WTC11 (cell line): ENCODE data around the gene SMIM10L2A. TPM values are rescaled to one million over a fixed set of nuclear protein-coding genes. Genes with fewer than 3 reads are reported as not detected.

Experiments
- ATAC-seq: fragments of 200-7000 bp; cut with Tn5 transposase; 2 replicates; pipeline ENCODE4 v1.10.0; 2021; ENCODE audit warnings: mild to moderate bottlenecking, moderate library complexity
- CTCF ChIA-PET: fragments of 300-600 bp; sonication (Branson Sonifier 250); formaldehyde crosslinking; loops from one replicate; lab custom pipeline; 2021; ENCODE audit warnings: antibody characterized with exemption; lab: Charles Lee
- POLR2A ChIA-PET: fragments of 350-600 bp; sonication (Branson Sonifier 250); formaldehyde crosslinking; loops from one replicate; lab custom pipeline; 2021; ENCODE audit warnings: antibody characterized with exemption; lab: Charles Lee
- DNase-seq: peaks from one replicate; pipeline ENCODE4 v3.0.0; 2021; ENCODE audit warnings: low spot score
- H3K27ac Mint-ChIP-seq: 2 replicates; pipeline ENCODE4 v1.8.0; 2021; ENCODE audit warnings: mixed read lengths
- H3K27me3 Mint-ChIP-seq: 2 replicates; pipeline ENCODE4 v1.8.0; 2021; ENCODE audit warnings: low read depth, mild to moderate bottlenecking, moderate library complexity, mixed read lengths
- H3K36me3 Mint-ChIP-seq: 2 replicates; pipeline ENCODE4 v1.8.0; 2021; ENCODE audit warnings: mixed read lengths
- H3K4me1 Mint-ChIP-seq: 2 replicates; pipeline ENCODE4 v1.8.0; 2022; ENCODE audit warnings: mixed read lengths
- H3K4me3 Mint-ChIP-seq: 2 replicates; pipeline ENCODE4 v1.8.0; 2021; ENCODE audit warnings: mild to moderate bottlenecking, moderate library complexity, mixed read lengths
- H3K9me3 Mint-ChIP-seq: 2 replicates; pipeline ENCODE4 v1.8.0; 2021; ENCODE audit warnings: mixed read lengths
- E2F4 ChIP-seq: sonication (generic); formaldehyde crosslinking; IDR thresholded peaks from 2 replicates; pipeline ENCODE4 v1.8.1; 2022; ENCODE audit warnings: low read depth, mild to moderate bottlenecking, moderate library complexity, missing genetic modification reagents, borderline replicate concordance
- EMX1 ChIP-seq: fragments of 250-450 bp; sonication (Bioruptor Pico); IDR thresholded peaks from 2 replicates; pipeline ENCODE4 v1.8.0; 2021; ENCODE audit warnings: mild to moderate bottlenecking
- ESRRA ChIP-seq: sonication (generic); formaldehyde crosslinking; IDR thresholded peaks from 2 replicates; pipeline ENCODE4 v1.8.1; 2022; ENCODE audit warnings: mild to moderate bottlenecking, missing genetic modification reagents, borderline replicate concordance
- GABPB1 ChIP-seq: sonication (generic); formaldehyde crosslinking; IDR thresholded peaks from 2 replicates; pipeline ENCODE4 v1.8.1; 2023; ENCODE audit warnings: mild to moderate bottlenecking, missing genetic modification reagents
- IRF2 ChIP-seq: sonication (generic); formaldehyde crosslinking; IDR thresholded peaks from 2 replicates; pipeline ENCODE4 v1.8.0; 2022; ENCODE audit warnings: low read depth, missing genetic modification reagents, borderline replicate concordance
- MLX ChIP-seq: sonication (generic); formaldehyde crosslinking; IDR thresholded peaks from 2 replicates; pipeline ENCODE4 v1.8.1; 2023; ENCODE audit warnings: mild to moderate bottlenecking, missing genetic modification reagents, moderate library complexity
- NFYB ChIP-seq: sonication (generic); formaldehyde crosslinking; conservative IDR thresholded peaks from 2 replicates; pipeline ENCODE4 v1.8.0; 2022; ENCODE audit warnings: low read depth, missing genetic modification reagents
- NR3C1 ChIP-seq: sonication (generic); formaldehyde crosslinking; conservative IDR thresholded peaks from 2 replicates; pipeline ENCODE4 v1.8.1; 2023; ENCODE audit warnings: low read depth, mild to moderate bottlenecking, missing genetic modification reagents
- STAT6 ChIP-seq: sonication (generic); formaldehyde crosslinking; conservative IDR thresholded peaks from 2 replicates; pipeline ENCODE4 v1.8.1; 2023; ENCODE audit warnings: mild to moderate bottlenecking, low read depth, missing genetic modification reagents, moderate library complexity
- USF2 ChIP-seq: sonication (generic); formaldehyde crosslinking; IDR thresholded peaks from 2 replicates; pipeline ENCODE4 v1.8.1; 2023; ENCODE audit warnings: mild to moderate bottlenecking, missing genetic modification reagents, moderate library complexity
- ZBTB21 ChIP-seq: sonication (generic); formaldehyde crosslinking; IDR thresholded peaks from 2 replicates; pipeline ENCODE4 v1.8.1; 2023; ENCODE audit warnings: mild to moderate bottlenecking, missing genetic modification reagents, borderline replicate concordance
- ZNF138 ChIP-seq: sonication (generic); formaldehyde crosslinking; conservative IDR thresholded peaks from 2 replicates; pipeline ENCODE4 v1.8.1; 2022; ENCODE audit warnings: mild to moderate bottlenecking, moderate library complexity, missing genetic modification reagents
- ZNF232 ChIP-seq: sonication (generic); formaldehyde crosslinking; IDR thresholded peaks from 2 replicates; pipeline ENCODE4 v1.8.0; 2022; ENCODE audit warnings: mild to moderate bottlenecking, missing genetic modification reagents
- ZNF263 ChIP-seq: sonication (generic); formaldehyde crosslinking; IDR thresholded peaks from 2 replicates; pipeline ENCODE4 v1.8.1; 2022; ENCODE audit warnings: low read depth, mild to moderate bottlenecking, moderate library complexity, missing genetic modification reagents
- ZNF281 ChIP-seq: sonication (generic); formaldehyde crosslinking; IDR thresholded peaks from 2 replicates; pipeline ENCODE4 v1.8.0; 2023; ENCODE audit warnings: mild to moderate bottlenecking, missing genetic modification reagents
- ZNF317 ChIP-seq: sonication (generic); formaldehyde crosslinking; IDR thresholded peaks from 2 replicates; pipeline ENCODE4 v1.8.1; 2023; ENCODE audit warnings: low read depth, mild to moderate bottlenecking, moderate library complexity, missing genetic modification reagents, borderline replicate concordance
- ZNF423 ChIP-seq: fragments of 250-450 bp; sonication (Bioruptor Pico); IDR thresholded peaks from 2 replicates; pipeline ENCODE4 v2.1.2; 2022; ENCODE audit warnings: mild to moderate bottlenecking, moderate library complexity
- ZNF425 ChIP-seq: fragments of 250-450 bp; sonication (Bioruptor Pico); conservative IDR thresholded peaks from 2 replicates; pipeline ENCODE4 v1.9.0; 2021; ENCODE audit warnings: mild to moderate bottlenecking
- ZSCAN18 ChIP-seq: fragments of 250-450 bp; sonication (Bioruptor Pico); IDR thresholded peaks from 2 replicates; pipeline ENCODE4 v2.1.2; 2022; ENCODE audit warnings: mild to moderate bottlenecking, moderate library complexity
- total RNA-seq: library from RNA; stranded (reverse); gene quantifications from 3 replicates; pipeline ENCODE4 v1.2.3, GENCODE V29; 2021

Gene SMIM10L2A
- total RNA-seq, 1 experiment from 2014 or later, result 4.7 TPM

- Mint-ChIP-seq H3K27ac (no peak overlapping the region), H3K4me1 (peaks cover 20% of the 10 kb centered on the region), H3K9me3 (0 out of 2 replicates have a peak, but pooled peaks cover 4% of the 10 kb centered on the region), H3K4me3 (no peak overlapping the region), H3K27me3 (no peaks in the 10 kb centered on the region), H3K36me3 (no peaks in the 10 kb centered on the region)
- TF ChIP-seq USF2 (CRISPR knock-in tag), result no peak
- TF ChIP-seq GABPB1 (CRISPR knock-in tag), result no peak
- no peak for TF ChIP-seq STAT6 (CRISPR knock-in tag)
- TF ChIP-seq ZBTB21 (CRISPR knock-in tag), result no peak
- no peak for TF ChIP-seq ZNF232
- no peak for TF ChIP-seq ZNF138 (CRISPR knock-in tag)
- TF ChIP-seq ZNF281 (CRISPR knock-in tag), result no peak
- TF ChIP-seq E2F4 (CRISPR knock-in tag), result no peak
- TF ChIP-seq ZNF263 (CRISPR knock-in tag), result no peak
- TF ChIP-seq EMX1 (CRISPR knock-in tag), result no peak
- no peak for TF ChIP-seq NR3C1 (CRISPR knock-in tag)
- TF ChIP-seq MLX (CRISPR knock-in tag), result no peak
- no peak for TF ChIP-seq ZNF423
- no peak for TF ChIP-seq ZNF425
- TF ChIP-seq ZSCAN18, result no peak
- TF ChIP-seq NFYB, result no peak
- TF ChIP-seq ESRRA (CRISPR knock-in tag), result no peak
- no peak for TF ChIP-seq ZNF317 (CRISPR knock-in tag)
- TF ChIP-seq IRF2 (CRISPR knock-in tag), result no peak
- ChIA-PET CTCF (no interaction called here), POLR2A (no interaction called here)
- ATAC-seq (no peak), DNase-seq (no peak)
These were observed 28.7 kb upstream of the SMIM10L2A start for GRCh38 chrX:135393051-135393450.
